Uterus (tissue), 2 donors: ENCODE data around the gene ABHD6.

Source experiments
- CTCF ChIP-seq, 4 experiments: fragments of 200-600 bp in 2 of 4; fragments of 450-650 bp in 2 of 4; sonication (generic) in 2 of 4; IDR thresholded peaks; one replicate each; pipeline ENCODE4 v1.5.1; 2016 to 2019; ENCODE audit warnings: antibody characterized with exemption in 4 of 4, mild to moderate bottlenecking in 2 of 4, moderate library complexity in 1 of 4
- POLR2A ChIP-seq, 2 donors: fragments of 450-650 bp; IDR thresholded peaks; one replicate each; pipeline ENCODE4 v1.6.1; 2016; ENCODE audit warnings: antibody characterized with exemption in 2 of 2, mild to moderate bottlenecking in 1 of 2, moderate library complexity in 1 of 2

GRCh38 chr3:58207954-58208353 lies 29.6 kb upstream of the ABHD6 start:
- TF ChIP-seq CTCF (IDR thresholded peaks at IDR 0.05) (no peak), POLR2A (IDR thresholded peaks at IDR 0.05) (no peak)
